ENCODE data around the gene FAM149A.
A peak's percentile ranks its signal among the peaks of the same experiment; 100 is the strongest.

Gene FAM149A

DNA sequence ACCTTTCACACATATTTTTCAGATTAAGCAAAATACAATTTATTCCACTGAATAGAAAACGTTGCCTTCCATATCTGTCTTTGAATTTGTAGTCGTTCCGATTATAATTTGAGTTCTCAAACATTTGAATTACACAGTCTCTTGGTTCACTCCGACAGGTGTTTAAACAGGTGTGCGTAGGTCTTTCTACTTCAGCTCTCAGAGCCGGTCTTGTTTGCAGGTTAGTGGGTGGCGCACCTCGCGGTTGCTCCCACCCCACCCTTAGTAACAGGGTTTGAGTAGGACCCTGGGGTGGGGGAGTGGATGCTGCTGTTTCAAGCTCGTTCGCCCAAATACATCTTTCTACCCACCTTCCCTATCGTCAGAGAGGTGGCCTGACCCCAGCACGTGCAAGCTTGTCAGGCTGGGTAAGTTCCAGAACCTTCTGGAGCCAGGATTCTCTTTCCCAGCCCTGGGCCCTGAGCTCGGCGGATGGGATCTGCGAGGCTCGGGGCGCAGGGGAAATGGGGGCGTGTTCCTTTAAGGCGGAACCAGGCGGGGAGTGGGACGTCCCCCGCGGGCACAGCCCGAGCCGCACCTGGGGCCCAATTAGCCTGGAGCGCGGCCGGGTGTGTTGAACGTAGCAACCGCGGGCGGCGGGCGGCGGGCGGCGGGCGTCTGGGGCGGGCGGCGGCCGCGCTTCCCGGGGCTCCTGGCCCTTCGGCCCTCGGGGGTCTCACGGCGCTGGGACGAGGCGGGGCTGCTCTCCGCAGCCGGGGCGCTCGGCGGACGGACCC, at the start of gene FAM149A:
Gene FAM149A (plus strand): TSS at position 591 of the 776 bp plus-strand sequence.
- Histone ChIP-seq H3K27ac (ENCODE audit: low read depth, low read length) (no peak within 1 kb of the TSS), H3K4me3 (ENCODE audit: low read depth in 1 of 5, low read length in 5 of 5) (peak within 1 kb of the TSS; percentile 53 to 73 (median 61)), H3K27me3 (ENCODE audit: control insufficient read depth in 5 of 5, insufficient read depth in 4 of 5, low read length in 5 of 5) (peaks cover 0 to 7% (median 0%) of the 10 kb centered on the region in 5 donors), H3K4me1 (ENCODE audit: control insufficient read depth in 5 of 5, insufficient read depth in 5 of 5, low read length in 5 of 5) (peaks cover 4 to 21% (median 14%) of the 10 kb centered on the region in 5 donors), H3K9ac (ENCODE audit: low read length in 5 of 5) (peak within 1 kb of the TSS in 4 of 5 donors; percentile 42 to 75 (median 54)), H3K36me3 (ENCODE audit: control insufficient read depth in 5 of 5, insufficient read depth in 5 of 5, low read length in 5 of 5) (no peaks in the 10 kb centered on the region), H3K9me3 (ENCODE audit: control insufficient read depth in 5 of 5, low read length in 5 of 5) (no peaks in the 10 kb centered on the region)

GRCh38 chr4:186058253-186058979, 46.1 kb upstream of the FAM149A start:
- Histone ChIP-seq H3K9me3 (ENCODE audit: control insufficient read depth in 5 of 5, low read length in 5 of 5) (no peaks in the 10 kb centered on the region), H3K9ac (ENCODE audit: low read length in 5 of 5) (no peak overlapping the region), H3K4me3 (ENCODE audit: low read depth in 1 of 5, low read length in 5 of 5) (no peak overlapping the region), H3K27ac (ENCODE audit: low read depth, low read length) (no peak overlapping the region), H3K36me3 (ENCODE audit: control insufficient read depth in 5 of 5, insufficient read depth in 5 of 5, low read length in 5 of 5) (no peaks in the 10 kb centered on the region), H3K4me1 (ENCODE audit: control insufficient read depth in 5 of 5, insufficient read depth in 5 of 5, low read length in 5 of 5) (no peaks in the 10 kb centered on the region), H3K27me3 (ENCODE audit: control insufficient read depth in 5 of 5, insufficient read depth in 4 of 5, low read length in 5 of 5) (no peaks in the 10 kb centered on the region)

GRCh38 chr4:186058980-186059316, 45.6 kb upstream of the FAM149A start:
- no peaks in the 10 kb centered on the region for H3K27me3 ChIP-seq (ENCODE audit: control insufficient read depth in 5 of 5, insufficient read depth in 4 of 5, low read length in 5 of 5)
- no peaks in the 10 kb centered on the region for H3K4me1 ChIP-seq (ENCODE audit: control insufficient read depth in 5 of 5, insufficient read depth in 5 of 5, low read length in 5 of 5)
- no peaks in the 10 kb centered on the region for H3K36me3 ChIP-seq (ENCODE audit: control insufficient read depth in 5 of 5, insufficient read depth in 5 of 5, low read length in 5 of 5)
- H3K9me3 ChIP-seq (ENCODE audit: control insufficient read depth in 5 of 5, low read length in 5 of 5), result no peaks in the 10 kb centered on the region
- no peak overlapping the region for H3K9ac ChIP-seq (ENCODE audit: low read length in 5 of 5)
- H3K4me3 ChIP-seq (ENCODE audit: low read depth in 1 of 5, low read length in 5 of 5), result no peak overlapping the region
- H3K27ac ChIP-seq (ENCODE audit: low read depth, low read length), result no peak overlapping the region

GRCh38 chr4:186061921-186062320, 42.6 kb upstream of the FAM149A start:
- Histone ChIP-seq H3K4me3 (ENCODE audit: low read depth in 1 of 5, low read length in 5 of 5) (no peak overlapping the region), H3K9me3 (ENCODE audit: control insufficient read depth in 5 of 5, low read length in 5 of 5) (no peaks in the 10 kb centered on the region), H3K36me3 (ENCODE audit: control insufficient read depth in 5 of 5, insufficient read depth in 5 of 5, low read length in 5 of 5) (no peaks in the 10 kb centered on the region), H3K9ac (ENCODE audit: low read length in 5 of 5) (no peak overlapping the region), H3K27me3 (ENCODE audit: control insufficient read depth in 5 of 5, insufficient read depth in 4 of 5, low read length in 5 of 5) (no peaks in the 10 kb centered on the region), H3K27ac (ENCODE audit: low read depth, low read length) (no peak overlapping the region), H3K4me1 (ENCODE audit: control insufficient read depth in 5 of 5, insufficient read depth in 5 of 5, low read length in 5 of 5) (no peaks in the 10 kb centered on the region)

- Histone ChIP-seq H3K27me3 (ENCODE audit: control insufficient read depth in 5 of 5, insufficient read depth in 4 of 5, low read length in 5 of 5) (no peaks in the 10 kb centered on the region), H3K9ac (ENCODE audit: low read length in 5 of 5) (peak overlapping the region; percentile 70 to 89 (median 81)), H3K36me3 (ENCODE audit: control insufficient read depth in 5 of 5, insufficient read depth in 5 of 5, low read length in 5 of 5) (no peaks in the 10 kb centered on the region), H3K9me3 (ENCODE audit: control insufficient read depth in 5 of 5, low read length in 5 of 5) (no peaks in the 10 kb centered on the region), H3K4me3 (ENCODE audit: low read depth in 1 of 5, low read length in 5 of 5) (peak overlapping the region; percentile 79 to 92 (median 87)), H3K4me1 (ENCODE audit: control insufficient read depth in 5 of 5, insufficient read depth in 5 of 5, low read length in 5 of 5) (peaks cover 3 to 23% (median 20%) of the 10 kb centered on the region in 5 donors), H3K27ac (ENCODE audit: low read depth, low read length) (peak overlapping the region; percentile 81)
These were observed 36.6 kb upstream of the FAM149A start for GRCh38 chr4:186067757-186068385.

DNA sequence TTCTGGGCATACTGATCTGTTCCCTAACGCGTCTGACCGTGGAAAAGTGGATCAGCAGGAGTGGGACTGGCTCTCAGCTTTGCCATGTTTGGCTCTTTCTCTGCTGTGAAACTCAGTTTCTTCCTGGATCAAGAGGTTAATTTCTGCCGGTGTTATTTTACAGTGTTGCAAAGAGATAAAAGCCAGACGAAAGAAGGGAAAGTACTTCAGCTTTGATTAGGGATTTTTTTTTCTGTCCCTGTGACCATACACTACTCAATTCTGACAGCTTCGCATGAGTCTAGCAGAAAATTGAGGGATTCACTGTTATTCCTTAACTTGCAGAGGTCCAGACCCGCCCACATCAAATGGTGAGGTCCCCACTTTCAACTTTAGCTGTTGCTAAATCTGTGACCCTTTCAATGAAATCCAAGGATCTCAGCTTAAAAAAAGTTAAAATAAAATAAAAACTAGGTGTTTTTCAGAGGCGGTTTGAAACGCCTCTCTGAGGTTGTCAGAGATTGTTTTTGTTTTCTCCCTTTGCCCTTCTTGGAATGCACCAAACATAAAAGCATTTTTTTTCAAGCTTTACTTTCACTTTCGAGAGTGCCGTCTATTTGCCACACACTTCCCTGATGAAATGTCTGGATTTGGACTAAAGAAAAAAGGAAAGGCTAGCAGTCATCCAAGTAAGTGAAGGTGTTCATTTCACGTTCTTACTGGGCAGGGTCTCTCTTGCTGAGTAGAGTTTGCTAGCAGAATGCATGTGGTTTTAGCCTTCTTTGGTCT, 35.7 kb upstream of the FAM149A start, which contains the start of gene TLR3:
Gene TLR3 (plus strand): TSS at position 576 of the 768 bp plus-strand sequence. CDS start 7,464 bp downstream, outside the sequence.
- H3K36me3 ChIP-seq (ENCODE audit: control insufficient read depth in 5 of 5, insufficient read depth in 5 of 5, low read length in 5 of 5), result no peaks in the 10 kb centered on the region
- H3K27ac ChIP-seq (ENCODE audit: low read depth, low read length), result peak within 1 kb of the TSS; percentile 81
- H3K4me3 ChIP-seq (ENCODE audit: low read depth in 1 of 5, low read length in 5 of 5), result peak within 1 kb of the TSS; percentile 79 to 92 (median 87)
- no peaks in the 10 kb centered on the region for H3K9me3 ChIP-seq (ENCODE audit: control insufficient read depth in 5 of 5, low read length in 5 of 5)
- H3K9ac ChIP-seq (ENCODE audit: low read length in 5 of 5), result peak within 1 kb of the TSS; percentile 70 to 89 (median 81)
- H3K4me1 ChIP-seq (ENCODE audit: control insufficient read depth in 5 of 5, insufficient read depth in 5 of 5, low read length in 5 of 5), result peaks cover 3 to 23% (median 20%) of the 10 kb centered on the region in 5 donors
- H3K27me3 ChIP-seq (ENCODE audit: control insufficient read depth in 5 of 5, insufficient read depth in 4 of 5, low read length in 5 of 5), result no peaks in the 10 kb centered on the region

DNA sequence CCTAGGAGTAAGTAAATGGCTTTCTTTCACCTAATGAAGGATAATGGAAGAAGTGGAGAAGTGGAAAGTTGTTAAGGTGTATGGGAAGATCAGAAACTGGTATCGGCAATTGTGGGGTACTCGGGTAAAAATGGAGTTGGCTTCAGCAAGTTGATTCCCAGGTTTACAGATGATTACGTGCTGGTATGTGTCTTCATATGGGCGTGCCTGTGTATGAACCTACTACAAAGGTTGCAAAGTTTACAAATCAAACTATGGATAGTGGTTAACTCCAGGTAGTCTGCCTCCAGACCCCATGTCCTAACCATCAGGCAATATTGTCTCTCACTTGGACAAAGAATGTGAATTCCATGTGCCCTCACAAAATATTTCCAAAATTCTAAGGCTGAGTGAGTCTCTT, 34.8 kb upstream of the FAM149A start:
- H3K9ac ChIP-seq (ENCODE audit: low read length in 5 of 5), result peak overlapping the region in 4 of 5 donors; percentile 70 to 82 (median 80)
- no peaks in the 10 kb centered on the region for H3K9me3 ChIP-seq (ENCODE audit: control insufficient read depth in 5 of 5, low read length in 5 of 5)
- no peaks in the 10 kb centered on the region for H3K36me3 ChIP-seq (ENCODE audit: control insufficient read depth in 5 of 5, insufficient read depth in 5 of 5, low read length in 5 of 5)
- peak overlapping the region; percentile 81 for H3K27ac ChIP-seq (ENCODE audit: low read depth, low read length)
- no peaks in the 10 kb centered on the region for H3K27me3 ChIP-seq (ENCODE audit: control insufficient read depth in 5 of 5, insufficient read depth in 4 of 5, low read length in 5 of 5)
- peaks cover 3 to 27% (median 20%) of the 10 kb centered on the region in 5 donors for H3K4me1 ChIP-seq (ENCODE audit: control insufficient read depth in 5 of 5, insufficient read depth in 5 of 5, low read length in 5 of 5)
- H3K4me3 ChIP-seq (ENCODE audit: low read depth in 1 of 5, low read length in 5 of 5), result peak overlapping the region; percentile 79 to 92 (median 87)

DNA sequence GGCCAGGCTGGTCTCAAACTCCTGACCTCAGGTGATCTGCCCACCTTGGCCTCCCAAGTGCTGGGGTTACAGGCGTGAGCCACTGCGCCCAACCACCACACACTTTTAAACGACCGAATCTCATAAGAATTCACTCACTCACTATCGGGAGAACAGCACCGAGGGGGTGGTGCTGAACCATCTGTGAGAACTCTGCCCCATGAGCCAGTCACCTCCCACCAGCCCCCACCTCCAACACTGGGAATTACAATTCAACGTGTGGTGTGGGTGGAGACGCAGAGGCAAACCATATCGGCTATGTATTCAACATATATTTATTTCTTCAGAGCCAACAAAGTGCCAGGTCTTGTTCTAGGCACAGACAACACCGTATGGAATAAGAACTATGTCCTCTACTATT, 32.0 kb upstream of the FAM149A start:
- H3K36me3 ChIP-seq (ENCODE audit: control insufficient read depth in 5 of 5, insufficient read depth in 5 of 5, low read length in 5 of 5), result peaks cover 0 to 5% (median 2%) of the 10 kb centered on the region in 5 donors
- H3K27ac ChIP-seq (ENCODE audit: low read depth, low read length), result no peak overlapping the region
- H3K9ac ChIP-seq (ENCODE audit: low read length in 5 of 5), result no peak overlapping the region
- no peaks in the 10 kb centered on the region for H3K9me3 ChIP-seq (ENCODE audit: control insufficient read depth in 5 of 5, low read length in 5 of 5)
- no peak overlapping the region for H3K4me3 ChIP-seq (ENCODE audit: low read depth in 1 of 5, low read length in 5 of 5)
- H3K27me3 ChIP-seq (ENCODE audit: control insufficient read depth in 5 of 5, insufficient read depth in 4 of 5, low read length in 5 of 5), result no peaks in the 10 kb centered on the region
- peaks cover 3 to 27% (median 20%) of the 10 kb centered on the region in 5 donors for H3K4me1 ChIP-seq (ENCODE audit: control insufficient read depth in 5 of 5, insufficient read depth in 5 of 5, low read length in 5 of 5)

GRCh38 chr4:186074189-186074588, 30.3 kb upstream of the FAM149A start:
- Histone ChIP-seq H3K27ac (ENCODE audit: low read depth, low read length) (no peak overlapping the region), H3K9me3 (ENCODE audit: control insufficient read depth in 5 of 5, low read length in 5 of 5) (no peaks in the 10 kb centered on the region), H3K4me3 (ENCODE audit: low read depth in 1 of 5, low read length in 5 of 5) (no peak overlapping the region), H3K9ac (ENCODE audit: low read length in 5 of 5) (no peak overlapping the region), H3K36me3 (ENCODE audit: control insufficient read depth in 5 of 5, insufficient read depth in 5 of 5, low read length in 5 of 5) (peaks cover 3 to 7% (median 5%) of the 10 kb centered on the region in 5 donors), H3K27me3 (ENCODE audit: control insufficient read depth in 5 of 5, insufficient read depth in 4 of 5, low read length in 5 of 5) (no peaks in the 10 kb centered on the region), H3K4me1 (ENCODE audit: control insufficient read depth in 5 of 5, insufficient read depth in 5 of 5, low read length in 5 of 5) (peaks cover 3 to 16% (median 11%) of the 10 kb centered on the region in 5 donors)

Data from subcutaneous abdominal adipose tissue (tissue), 5 donors.